Measurements from ENCODE around the gene PRR27. TPM values are rescaled to one million over a fixed set of nuclear protein-coding genes. Genes with fewer than 3 reads are reported as not detected.

Gene PRR27
- total RNA-seq, 1 donor from 2014 or later, result not detected

GRCh38 chr4:70113656-70114055 lies 40.4 kb upstream of the PRR27 start:
- H3K36me3 ChIP-seq (ENCODE audit: insufficient read depth, low read length), result no peaks in the 10 kb centered on the region
- Mint-ChIP-seq H3K27me3 (ENCODE audit: low read depth, unreplicated experiment) (no peaks in the 10 kb centered on the region), H3K4me1 (ENCODE audit: low read depth, unreplicated experiment) (no peaks in the 10 kb centered on the region), H3K36me3 (ENCODE audit: low read depth, unreplicated experiment) (no peaks in the 10 kb centered on the region), H3K4me3 (ENCODE audit: unreplicated experiment) (no peak overlapping the region), H3K27ac (ENCODE audit: unreplicated experiment) (no peak overlapping the region), H3K9me3 (ENCODE audit: unreplicated experiment) (no peaks in the 10 kb centered on the region)
- no peaks in the 10 kb centered on the region for H3K4me1 ChIP-seq (ENCODE audit: insufficient read depth, low read length)
- H4K20me1 ChIP-seq (ENCODE audit: insufficient read depth, low read length), result no peaks in the 10 kb centered on the region
- DNase-seq (ENCODE audit: low read depth), result no peak
- H3K27me3 ChIP-seq (ENCODE audit: insufficient read depth, low read length), result no peaks in the 10 kb centered on the region
- H3K79me2 ChIP-seq (ENCODE audit: insufficient read depth, low read length), result no peaks in the 10 kb centered on the region
- no peak overlapping the region for H3K27ac ChIP-seq (ENCODE audit: low read depth, low read length)
- no peak for FAIRE-seq
- H3K9me3 ChIP-seq (ENCODE audit: insufficient read depth, low read depth, low read length), result no peaks in the 10 kb centered on the region
- no peak overlapping the region for H3K4me2 ChIP-seq (ENCODE audit: low read length)
- no peak overlapping the region for H3K4me3 ChIP-seq (ENCODE audit: insufficient read depth, low read depth, low read length)
- H3K9ac ChIP-seq (ENCODE audit: low read length), result no peak overlapping the region
- no peak for TF ChIP-seq EZH2 (IDR thresholded peaks at IDR 0.05; ENCODE audit: insufficient read depth, low read length)
- TF ChIP-seq, protein P1, sequence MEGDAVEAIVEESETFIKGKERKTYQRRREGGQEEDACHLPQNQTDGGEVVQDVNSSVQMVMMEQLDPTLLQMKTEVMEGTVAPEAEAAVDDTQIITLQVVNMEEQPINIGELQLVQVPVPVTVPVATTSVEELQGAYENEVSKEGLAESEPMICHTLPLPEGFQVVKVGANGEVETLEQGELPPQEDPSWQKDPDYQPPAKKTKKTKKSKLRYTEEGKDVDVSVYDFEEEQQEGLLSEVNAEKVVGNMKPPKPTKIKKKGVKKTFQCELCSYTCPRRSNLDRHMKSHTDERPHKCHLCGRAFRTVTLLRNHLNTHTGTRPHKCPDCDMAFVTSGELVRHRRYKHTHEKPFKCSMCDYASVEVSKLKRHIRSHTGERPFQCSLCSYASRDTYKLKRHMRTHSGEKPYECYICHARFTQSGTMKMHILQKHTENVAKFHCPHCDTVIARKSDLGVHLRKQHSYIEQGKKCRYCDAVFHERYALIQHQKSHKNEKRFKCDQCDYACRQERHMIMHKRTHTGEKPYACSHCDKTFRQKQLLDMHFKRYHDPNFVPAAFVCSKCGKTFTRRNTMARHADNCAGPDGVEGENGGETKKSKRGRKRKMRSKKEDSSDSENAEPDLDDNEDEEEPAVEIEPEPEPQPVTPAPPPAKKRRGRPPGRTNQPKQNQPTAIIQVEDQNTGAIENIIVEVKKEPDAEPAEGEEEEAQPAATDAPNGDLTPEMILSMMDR (IDR thresholded peaks at IDR 0.05; ENCODE audit: insufficient read depth, low read depth, low read length), result no peak
- no peak overlapping the region for H2AFZ ChIP-seq (ENCODE audit: low read depth, low read length)

GRCh38 chr4:70114096-70114495 lies 39.9 kb upstream of the PRR27 start:
- DNase-seq (ENCODE audit: low read depth) (no peak), FAIRE-seq (no peak)
- Mint-ChIP-seq H3K9me3 (ENCODE audit: unreplicated experiment) (no peaks in the 10 kb centered on the region), H3K36me3 (ENCODE audit: low read depth, unreplicated experiment) (no peaks in the 10 kb centered on the region), H3K27me3 (ENCODE audit: low read depth, unreplicated experiment) (no peaks in the 10 kb centered on the region), H3K27ac (ENCODE audit: unreplicated experiment) (no peak overlapping the region), H3K4me3 (ENCODE audit: unreplicated experiment) (no peak overlapping the region), H3K4me1 (ENCODE audit: low read depth, unreplicated experiment) (no peaks in the 10 kb centered on the region)
- no peaks in the 10 kb centered on the region for H4K20me1 ChIP-seq (ENCODE audit: insufficient read depth, low read length)
- no peak overlapping the region for H3K9ac ChIP-seq (ENCODE audit: low read length)
- no peaks in the 10 kb centered on the region for H3K27me3 ChIP-seq (ENCODE audit: insufficient read depth, low read length)
- H3K4me1 ChIP-seq (ENCODE audit: insufficient read depth, low read length), result no peaks in the 10 kb centered on the region
- no peak overlapping the region for H2AFZ ChIP-seq (ENCODE audit: low read depth, low read length)
- H3K4me3 ChIP-seq (ENCODE audit: insufficient read depth, low read depth, low read length), result no peak overlapping the region
- H3K79me2 ChIP-seq (ENCODE audit: insufficient read depth, low read length), result no peaks in the 10 kb centered on the region
- no peak overlapping the region for H3K4me2 ChIP-seq (ENCODE audit: low read length)
- no peak overlapping the region for H3K27ac ChIP-seq (ENCODE audit: low read depth, low read length)
- no peaks in the 10 kb centered on the region for H3K9me3 ChIP-seq (ENCODE audit: insufficient read depth, low read depth, low read length)
- no peak for TF ChIP-seq EZH2 (IDR thresholded peaks at IDR 0.05; ENCODE audit: insufficient read depth, low read length)
- TF ChIP-seq, protein P1 (IDR thresholded peaks at IDR 0.05; ENCODE audit: insufficient read depth, low read depth, low read length), result no peak
- H3K36me3 ChIP-seq (ENCODE audit: insufficient read depth, low read length), result no peaks in the 10 kb centered on the region

GRCh38 chr4:70120323-70120722 lies 33.7 kb upstream of the PRR27 start:
- H3K36me3 ChIP-seq (ENCODE audit: insufficient read depth, low read length), result no peaks in the 10 kb centered on the region
- no peaks in the 10 kb centered on the region for H3K4me1 ChIP-seq (ENCODE audit: insufficient read depth, low read length)
- Mint-ChIP-seq H3K9me3 (ENCODE audit: unreplicated experiment) (no peaks in the 10 kb centered on the region), H3K4me3 (ENCODE audit: unreplicated experiment) (no peak overlapping the region), H3K27ac (ENCODE audit: unreplicated experiment) (no peak overlapping the region), H3K36me3 (ENCODE audit: low read depth, unreplicated experiment) (no peaks in the 10 kb centered on the region), H3K27me3 (ENCODE audit: low read depth, unreplicated experiment) (no peaks in the 10 kb centered on the region), H3K4me1 (ENCODE audit: low read depth, unreplicated experiment) (no peaks in the 10 kb centered on the region)
- no peaks in the 10 kb centered on the region for H3K79me2 ChIP-seq (ENCODE audit: insufficient read depth, low read length)
- FAIRE-seq (no peak), DNase-seq (ENCODE audit: low read depth) (no peak)
- no peaks in the 10 kb centered on the region for H4K20me1 ChIP-seq (ENCODE audit: insufficient read depth, low read length)
- no peak overlapping the region for H3K4me2 ChIP-seq (ENCODE audit: low read length)
- H2AFZ ChIP-seq (ENCODE audit: low read depth, low read length), result no peak overlapping the region
- H3K4me3 ChIP-seq (ENCODE audit: insufficient read depth, low read depth, low read length), result no peak overlapping the region
- H3K27me3 ChIP-seq (ENCODE audit: insufficient read depth, low read length), result no peaks in the 10 kb centered on the region
- TF ChIP-seq, protein P1 (IDR thresholded peaks at IDR 0.05; ENCODE audit: insufficient read depth, low read depth, low read length), result no peak
- no peak for TF ChIP-seq EZH2 (IDR thresholded peaks at IDR 0.05; ENCODE audit: insufficient read depth, low read length)
- H3K9me3 ChIP-seq (ENCODE audit: insufficient read depth, low read depth, low read length), result no peaks in the 10 kb centered on the region
- H3K9ac ChIP-seq (ENCODE audit: low read length), result no peak overlapping the region
- H3K27ac ChIP-seq (ENCODE audit: low read depth, low read length), result no peak overlapping the region

All from astrocyte (in vitro differentiated cells and primary cell).